SK-N-SH treated with all-trans-retinoic acid at 6 μM for 48 hours (cell line): ENCODE measurements around the gene FOXN4.

Experiments
- ATAC-seq: fragments of 200-7000 bp; cut with Tn5 transposase; 3 replicates; pipeline ENCODE4 v1.9.1; 2020; ENCODE audit warnings: mild to moderate bottlenecking, moderate library complexity
- ARNTL ChIP-seq: fragments of 450-650 bp; formaldehyde crosslinking; IDR thresholded peaks from 2 replicates; pipeline ENCODE4 v1.5.0; 2020; ENCODE audit warnings: low read depth, mild to moderate bottlenecking, moderate library complexity, borderline replicate concordance
- BACH2 ChIP-seq: fragments of 250-450 bp; sonication (Bioruptor Pico); IDR thresholded peaks from 2 replicates; pipeline ENCODE4 v1.9.0; 2021; ENCODE audit warnings: mild to moderate bottlenecking, borderline replicate concordance
- CREB5 ChIP-seq: fragments of 250-450 bp; sonication (Bioruptor Pico); IDR thresholded peaks from 2 replicates; pipeline ENCODE4 v1.5.1; 2020; ENCODE audit warnings: low read depth, mild to moderate bottlenecking, moderate library complexity
- ESRRG ChIP-seq: fragments of 250-450 bp; sonication (Bioruptor Pico); IDR thresholded peaks from 2 replicates; pipeline ENCODE4 v1.6.1; 2021; ENCODE audit warnings: mild to moderate bottlenecking
- GLIS3 ChIP-seq: fragments of 250-450 bp; sonication (Bioruptor Pico); IDR thresholded peaks from 2 replicates; pipeline ENCODE4 v1.5.0; 2020; ENCODE audit warnings: mild to moderate bottlenecking, moderate library complexity
- ISL1 ChIP-seq: fragments of 250-450 bp; sonication (Bioruptor Pico); IDR thresholded peaks from 2 replicates; pipeline ENCODE4 v2.1.2; 2022; ENCODE audit warnings: mild to moderate bottlenecking, moderate library complexity
- OSR1 ChIP-seq: fragments of 250-450 bp; sonication (Bioruptor Pico); IDR thresholded peaks from 2 replicates; pipeline ENCODE4 v1.8.0; 2022; ENCODE audit warnings: moderate library complexity, mild to moderate bottlenecking, inconsistent platforms
- PATZ1 ChIP-seq: fragments of 250-450 bp; sonication (Bioruptor Pico); IDR thresholded peaks from 2 replicates; pipeline ENCODE4 v1.8.0; 2020; ENCODE audit warnings: mild to moderate bottlenecking, moderate library complexity, borderline replicate concordance
- POU6F1 ChIP-seq: fragments of 250-450 bp; sonication (Bioruptor Pico); IDR thresholded peaks from 2 replicates; pipeline ENCODE4 v1.8.0; 2021; ENCODE audit warnings: low read depth, mild to moderate bottlenecking, moderate library complexity, borderline replicate concordance
- PPARA ChIP-seq: fragments of 250-450 bp; sonication (Bioruptor Pico); IDR thresholded peaks from 2 replicates; pipeline ENCODE4 v1.5.0; 2020; ENCODE audit warnings: mild to moderate bottlenecking, borderline replicate concordance
- RARB ChIP-seq: fragments of 250-450 bp; sonication (Bioruptor Pico); IDR thresholded peaks from 2 replicates; pipeline ENCODE4 v1.8.0; 2021; ENCODE audit warnings: mild to moderate bottlenecking, moderate library complexity
- SNAI2 ChIP-seq: fragments of 250-450 bp; sonication (Bioruptor Pico); IDR thresholded peaks from 2 replicates; pipeline ENCODE4 v1.5.0; 2020; ENCODE audit warnings: mild to moderate bottlenecking, moderate library complexity
- TCF4 ChIP-seq: fragments of 250-450 bp; sonication (Bioruptor Pico); IDR thresholded peaks from 2 replicates; pipeline ENCODE4 v1.8.0; 2021; ENCODE audit warnings: mild to moderate bottlenecking, moderate library complexity, borderline replicate concordance
- TOX ChIP-seq: fragments of 250-450 bp; sonication (Bioruptor Pico); IDR thresholded peaks from 2 replicates; pipeline ENCODE4 v1.8.0; 2021; ENCODE audit warnings: mild to moderate bottlenecking, moderate library complexity, borderline replicate concordance
- ZC3H10 ChIP-seq: fragments of 250-450 bp; sonication (Bioruptor Pico); IDR thresholded peaks from 2 replicates; pipeline ENCODE4 v1.5.1; 2021; ENCODE audit warnings: mild to moderate bottlenecking, moderate library complexity
- ZFP3 ChIP-seq: fragments of 250-450 bp; sonication (Bioruptor Pico); IDR thresholded peaks from 2 replicates; pipeline ENCODE4 v1.5.0; 2020; ENCODE audit warnings: mild to moderate bottlenecking, moderate library complexity
- ZFP30 ChIP-seq: fragments of 450-650 bp; formaldehyde crosslinking; IDR thresholded peaks from 2 replicates; pipeline ENCODE4 v1.5.0; 2022; ENCODE audit warnings: mild to moderate bottlenecking, moderate library complexity
- ZNF565 ChIP-seq: fragments of 450-650 bp; formaldehyde crosslinking; conservative IDR thresholded peaks from 2 replicates; pipeline ENCODE4 v1.5.0; 2020; ENCODE audit warnings: low read depth, mild to moderate bottlenecking, moderate library complexity
- ZNF70 ChIP-seq: fragments of 450-650 bp; formaldehyde crosslinking; IDR thresholded peaks from 2 replicates; pipeline ENCODE4 v1.5.0; 2020; ENCODE audit warnings: mild to moderate bottlenecking, moderate library complexity
- ZNF8 ChIP-seq: fragments of 450-650 bp; formaldehyde crosslinking; IDR thresholded peaks from 2 replicates; pipeline ENCODE4 v1.5.0; 2020; ENCODE audit warnings: mild to moderate bottlenecking, moderate library complexity

The FOXN4 gene

GRCh38 chr12:109302770-109303169 is 6.3 kb downstream of the FOXN4 start:
- TF ChIP-seq TOX = no peak
- no peak for TF ChIP-seq POU6F1 (CRISPR knock-in tag)
- TF ChIP-seq OSR1 (CRISPR knock-in tag) = no peak
- TF ChIP-seq TCF4 (CRISPR knock-in tag) = no peak
- TF ChIP-seq PATZ1 (CRISPR knock-in tag) = no peak
- TF ChIP-seq BACH2 (CRISPR knock-in tag) = no peak
- no peak for TF ChIP-seq PPARA (CRISPR knock-in tag)
- TF ChIP-seq CREB5 (CRISPR knock-in tag) = no peak
- no peak for TF ChIP-seq ZNF8
- no peak for ATAC-seq

GRCh38 chr12:109302358-109302757 is 6.7 kb downstream of the FOXN4 start:
- TF ChIP-seq ARNTL (no peak), OSR1 (CRISPR knock-in tag) (no peak), ZC3H10 (CRISPR knock-in tag) (no peak), PPARA (CRISPR knock-in tag) (no peak), GLIS3 (no peak), TCF4 (CRISPR knock-in tag) (no peak), ZFP3 (no peak), ZNF565 (CRISPR knock-in tag) (no peak), ZNF70 (CRISPR knock-in tag) (no peak), ISL1 (CRISPR knock-in tag) (no peak), ESRRG (no peak), TOX (no peak), CREB5 (CRISPR knock-in tag) (no peak), ZNF8 (no peak), POU6F1 (CRISPR knock-in tag) (no peak), RARB (no peak), BACH2 (CRISPR knock-in tag) (no peak)

GRCh38 chr12:109301643-109302168 is 7.4 kb downstream of the FOXN4 start:
- TF ChIP-seq ZFP30 (CRISPR knock-in tag) (no peak), ARNTL (no peak), OSR1 (CRISPR knock-in tag) (no peak), SNAI2 (no peak), CREB5 (CRISPR knock-in tag) (no peak)
- ATAC-seq = no peak

More at GRCh38 chr12:109302358-109302757, 6.7 kb downstream of the FOXN4 start:
- 0 out of 3 replicates have a peak, but pooled peaks have one; percentile 43 for ATAC-seq
